Fibroblast of gingiva (primary cell): Measurements from ENCODE around the gene DOCK7.

Experiments
- DNase-seq: peaks from one replicate; pipeline ENCODE4 v3.0.0-alpha.2; 2011; ENCODE audit warnings: low read depth

DOCK7 gene

GRCh38 chr1:62406576-62406975 lies 281.6 kb downstream of the DOCK7 start:
- DNase-seq = no peak

- no peak for DNase-seq
Observed at GRCh38 chr1:62405247-62405646, 282.9 kb downstream of the DOCK7 start.
